Measurements from ENCODE around the gene LYRM2.

GRCh38 chr6:89582669-89583325 lies 55.8 kb downstream of the LYRM2 start:
- no peak for TF ChIP-seq POLR2A (IDR thresholded peaks at IDR 0.05; ENCODE audit: borderline replicate concordance, extremely low read depth, insufficient read depth, insufficient read length)
- no peak for TF ChIP-seq RAD21 (IDR thresholded peaks at IDR 0.05; ENCODE audit: low read depth)
- TF ChIP-seq JUND (IDR thresholded peaks at IDR 0.05), result no peak
- TF ChIP-seq POLR2AphosphoS5 (IDR thresholded peaks at IDR 0.05; ENCODE audit: low read depth, low read length), result no peak
- TF ChIP-seq EGR1 (IDR thresholded peaks at IDR 0.05; ENCODE audit: low read depth), result no peak
- TF ChIP-seq ELF1 (IDR thresholded peaks at IDR 0.05; ENCODE audit: borderline replicate concordance, low read depth), result no peak
- TF ChIP-seq CTCF (IDR thresholded peaks at IDR 0.05 in 2 of 3, conservative IDR thresholded peaks at IDR 0.05 in 1 of 3; ENCODE audit: borderline replicate concordance in 1 of 3, insufficient read depth in 1 of 3, low read depth in 2 of 3, low read length in 2 of 3), result no peak
- TF ChIP-seq, protein P1, sequence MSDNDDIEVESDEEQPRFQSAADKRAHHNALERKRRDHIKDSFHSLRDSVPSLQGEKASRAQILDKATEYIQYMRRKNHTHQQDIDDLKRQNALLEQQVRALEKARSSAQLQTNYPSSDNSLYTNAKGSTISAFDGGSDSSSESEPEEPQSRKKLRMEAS (IDR thresholded peaks at IDR 0.05), result no peak

All from HCT116 (cell line).